ENCODE results near the gene MKLN1.

MKLN1 gene

GRCh38 chr7:131493581-131493980 lies 165.9 kb downstream of the MKLN1 start:
- H3K27ac ChIP-seq (ENCODE audit: insufficient read depth, low read length, poor library complexity, severe bottlenecking), result no peak overlapping the region
- no peaks in the 10 kb centered on the region for H3K4me1 ChIP-seq (ENCODE audit: control insufficient read depth, insufficient read depth, low read length, poor library complexity, severe bottlenecking)
- peaks cover 9% of the 10 kb centered on the region for H3K36me3 ChIP-seq (ENCODE audit: control insufficient read depth, insufficient read depth, low read length)
- H3K27me3 ChIP-seq (replicated peaks; ENCODE audit: control insufficient read depth, insufficient read depth, low read length, poor library complexity, severe bottlenecking), result no peaks in the 10 kb centered on the region
- no peak for DNase-seq
- no peaks in the 10 kb centered on the region for H3K9me3 ChIP-seq (ENCODE audit: control insufficient read depth, low read length)
- no peak overlapping the region for H3K4me3 ChIP-seq (ENCODE audit: insufficient read depth, low read depth, low read length, poor library complexity, severe bottlenecking)

- H3K9me3 ChIP-seq (ENCODE audit: control insufficient read depth, low read length), result no peaks in the 10 kb centered on the region
- no peak overlapping the region for H3K27ac ChIP-seq (ENCODE audit: insufficient read depth, low read length, poor library complexity, severe bottlenecking)
- DNase-seq, result no peak
- no peaks in the 10 kb centered on the region for H3K27me3 ChIP-seq (replicated peaks; ENCODE audit: control insufficient read depth, insufficient read depth, low read length, poor library complexity, severe bottlenecking)
- H3K4me1 ChIP-seq (ENCODE audit: control insufficient read depth, insufficient read depth, low read length, poor library complexity, severe bottlenecking), result no peaks in the 10 kb centered on the region
- H3K4me3 ChIP-seq (ENCODE audit: insufficient read depth, low read depth, low read length, poor library complexity, severe bottlenecking), result no peak overlapping the region
- H3K36me3 ChIP-seq (ENCODE audit: control insufficient read depth, insufficient read depth, low read length), result peaks cover 9% of the 10 kb centered on the region
Observed at GRCh38 chr7:131494182-131494581, 166.5 kb downstream of the MKLN1 start.

GRCh38 chr7:131495669-131496498 lies 168.2 kb downstream of the MKLN1 start:
- Histone ChIP-seq H3K36me3 (ENCODE audit: control insufficient read depth, insufficient read depth, low read length) (peaks cover 9% of the 10 kb centered on the region), H3K27ac (ENCODE audit: insufficient read depth, low read length, poor library complexity, severe bottlenecking) (no peak overlapping the region), H3K4me1 (ENCODE audit: control insufficient read depth, insufficient read depth, low read length, poor library complexity, severe bottlenecking) (no peaks in the 10 kb centered on the region), H3K9me3 (ENCODE audit: control insufficient read depth, low read length) (no peaks in the 10 kb centered on the region), H3K27me3 (replicated peaks; ENCODE audit: control insufficient read depth, insufficient read depth, low read length, poor library complexity, severe bottlenecking) (no peaks in the 10 kb centered on the region), H3K4me3 (ENCODE audit: insufficient read depth, low read depth, low read length, poor library complexity, severe bottlenecking) (no peak overlapping the region)
- no peak for DNase-seq

GRCh38 chr7:131497454-131497853 lies 169.8 kb downstream of the MKLN1 start:
- H3K9me3 ChIP-seq (ENCODE audit: control insufficient read depth, low read length), result no peaks in the 10 kb centered on the region
- no peak overlapping the region for H3K27ac ChIP-seq (ENCODE audit: insufficient read depth, low read length, poor library complexity, severe bottlenecking)
- H3K36me3 ChIP-seq (ENCODE audit: control insufficient read depth, insufficient read depth, low read length), result peaks cover 9% of the 10 kb centered on the region
- H3K4me3 ChIP-seq (ENCODE audit: insufficient read depth, low read depth, low read length, poor library complexity, severe bottlenecking), result no peak overlapping the region
- no peaks in the 10 kb centered on the region for H3K27me3 ChIP-seq (replicated peaks; ENCODE audit: control insufficient read depth, insufficient read depth, low read length, poor library complexity, severe bottlenecking)
- H3K4me1 ChIP-seq (ENCODE audit: control insufficient read depth, insufficient read depth, low read length, poor library complexity, severe bottlenecking), result peaks cover 10% of the 10 kb centered on the region
- no peak for DNase-seq

GRCh38 chr7:131498237-131498885 lies 170.7 kb downstream of the MKLN1 start:
- Histone ChIP-seq H3K27me3 (replicated peaks; ENCODE audit: control insufficient read depth, insufficient read depth, low read length, poor library complexity, severe bottlenecking) (no peaks in the 10 kb centered on the region), H3K4me1 (ENCODE audit: control insufficient read depth, insufficient read depth, low read length, poor library complexity, severe bottlenecking) (peaks cover 10% of the 10 kb centered on the region), H3K4me3 (ENCODE audit: insufficient read depth, low read depth, low read length, poor library complexity, severe bottlenecking) (no peak overlapping the region), H3K9me3 (ENCODE audit: control insufficient read depth, low read length) (no peaks in the 10 kb centered on the region), H3K36me3 (ENCODE audit: control insufficient read depth, insufficient read depth, low read length) (peaks cover 9% of the 10 kb centered on the region), H3K27ac (ENCODE audit: insufficient read depth, low read length, poor library complexity, severe bottlenecking) (no peak overlapping the region)
- DNase-seq, result no peak

- H3K36me3 ChIP-seq (ENCODE audit: control insufficient read depth, insufficient read depth, low read length), result peaks cover 9% of the 10 kb centered on the region
- no peaks in the 10 kb centered on the region for H3K27me3 ChIP-seq (replicated peaks; ENCODE audit: control insufficient read depth, insufficient read depth, low read length, poor library complexity, severe bottlenecking)
- no peak overlapping the region for H3K4me3 ChIP-seq (ENCODE audit: insufficient read depth, low read depth, low read length, poor library complexity, severe bottlenecking)
- DNase-seq, result no peak
- H3K4me1 ChIP-seq (ENCODE audit: control insufficient read depth, insufficient read depth, low read length, poor library complexity, severe bottlenecking), result peaks cover 10% of the 10 kb centered on the region
- no peak overlapping the region for H3K27ac ChIP-seq (ENCODE audit: insufficient read depth, low read length, poor library complexity, severe bottlenecking)
- no peaks in the 10 kb centered on the region for H3K9me3 ChIP-seq (ENCODE audit: control insufficient read depth, low read length)
Observed at GRCh38 chr7:131499801-131500200, 172.1 kb downstream of the MKLN1 start.

GRCh38 chr7:131500357-131500756 lies 172.7 kb downstream of the MKLN1 start:
- DNase-seq, result no peak
- H3K36me3 ChIP-seq (ENCODE audit: control insufficient read depth, insufficient read depth, low read length), result peaks cover 9% of the 10 kb centered on the region

GRCh38 chr7:131501422-131501821 lies 173.7 kb downstream of the MKLN1 start:
- no peaks in the 10 kb centered on the region for H3K9me3 ChIP-seq (ENCODE audit: control insufficient read depth, low read length)
- no peaks in the 10 kb centered on the region for H3K27me3 ChIP-seq (replicated peaks; ENCODE audit: control insufficient read depth, insufficient read depth, low read length, poor library complexity, severe bottlenecking)
- H3K4me3 ChIP-seq (ENCODE audit: insufficient read depth, low read depth, low read length, poor library complexity, severe bottlenecking), result no peak overlapping the region
- H3K27ac ChIP-seq (ENCODE audit: insufficient read depth, low read length, poor library complexity, severe bottlenecking), result no peak overlapping the region
- DNase-seq, result no peak
- peaks cover 10% of the 10 kb centered on the region for H3K4me1 ChIP-seq (ENCODE audit: control insufficient read depth, insufficient read depth, low read length, poor library complexity, severe bottlenecking)
- peaks cover 9% of the 10 kb centered on the region for H3K36me3 ChIP-seq (ENCODE audit: control insufficient read depth, insufficient read depth, low read length)

More at GRCh38 chr7:131500357-131500756, 172.7 kb downstream of the MKLN1 start:
- no peaks in the 10 kb centered on the region for H3K27me3 ChIP-seq (replicated peaks; ENCODE audit: control insufficient read depth, insufficient read depth, low read length, poor library complexity, severe bottlenecking)
- H3K4me1 ChIP-seq (ENCODE audit: control insufficient read depth, insufficient read depth, low read length, poor library complexity, severe bottlenecking), result peaks cover 10% of the 10 kb centered on the region
- no peak overlapping the region for H3K27ac ChIP-seq (ENCODE audit: insufficient read depth, low read length, poor library complexity, severe bottlenecking)
- no peaks in the 10 kb centered on the region for H3K9me3 ChIP-seq (ENCODE audit: control insufficient read depth, low read length)
- H3K4me3 ChIP-seq (ENCODE audit: insufficient read depth, low read depth, low read length, poor library complexity, severe bottlenecking), result no peak overlapping the region

- Histone ChIP-seq H3K4me1 (ENCODE audit: control insufficient read depth, insufficient read depth, low read length, poor library complexity, severe bottlenecking) (peaks cover 10% of the 10 kb centered on the region), H3K36me3 (ENCODE audit: control insufficient read depth, insufficient read depth, low read length) (peaks cover 7% of the 10 kb centered on the region), H3K9me3 (ENCODE audit: control insufficient read depth, low read length) (no peaks in the 10 kb centered on the region), H3K27me3 (replicated peaks; ENCODE audit: control insufficient read depth, insufficient read depth, low read length, poor library complexity, severe bottlenecking) (no peaks in the 10 kb centered on the region), H3K27ac (ENCODE audit: insufficient read depth, low read length, poor library complexity, severe bottlenecking) (no peak overlapping the region), H3K4me3 (ENCODE audit: insufficient read depth, low read depth, low read length, poor library complexity, severe bottlenecking) (no peak overlapping the region)
- no peak for DNase-seq
Observed at GRCh38 chr7:131501930-131502685, 174.4 kb downstream of the MKLN1 start.
